SH-SY5Y (cell line): ENCODE measurements around the gene STH.

Source experiments
- GATA2 ChIP-seq: IDR thresholded peaks from 2 replicates; pipeline ENCODE4 v1.6.1; 2011; ENCODE audit warnings: mild to moderate bottlenecking, low read depth, low read length
- GATA3 ChIP-seq: IDR thresholded peaks from 2 replicates; pipeline ENCODE4 v1.6.1; 2011; ENCODE audit warnings: low read depth, mild to moderate bottlenecking, low read length, moderate library complexity

The STH gene

DNA sequence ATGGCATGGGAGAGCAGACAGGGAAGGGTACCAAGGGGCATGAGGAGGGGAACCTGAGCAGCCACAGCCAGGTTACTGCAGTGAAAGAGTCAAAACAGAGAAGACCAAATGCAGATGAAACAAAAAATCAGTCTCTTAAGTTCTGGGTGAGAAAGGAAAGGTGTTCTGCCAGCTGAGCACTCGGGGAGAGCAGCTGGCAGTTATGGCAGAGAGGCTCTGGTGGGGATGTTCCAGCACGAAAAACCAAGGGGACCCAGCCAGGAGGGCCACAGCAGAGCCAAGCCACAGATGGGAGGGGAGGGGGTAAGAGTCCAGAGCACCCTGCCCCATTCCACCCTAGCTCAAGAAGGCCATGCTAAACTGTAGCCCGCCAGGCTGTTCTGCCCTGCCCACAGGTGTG lies 31.7 kb downstream of the STH start:
- TF ChIP-seq GATA3 (no peak), GATA2 (no peak)

DNA sequence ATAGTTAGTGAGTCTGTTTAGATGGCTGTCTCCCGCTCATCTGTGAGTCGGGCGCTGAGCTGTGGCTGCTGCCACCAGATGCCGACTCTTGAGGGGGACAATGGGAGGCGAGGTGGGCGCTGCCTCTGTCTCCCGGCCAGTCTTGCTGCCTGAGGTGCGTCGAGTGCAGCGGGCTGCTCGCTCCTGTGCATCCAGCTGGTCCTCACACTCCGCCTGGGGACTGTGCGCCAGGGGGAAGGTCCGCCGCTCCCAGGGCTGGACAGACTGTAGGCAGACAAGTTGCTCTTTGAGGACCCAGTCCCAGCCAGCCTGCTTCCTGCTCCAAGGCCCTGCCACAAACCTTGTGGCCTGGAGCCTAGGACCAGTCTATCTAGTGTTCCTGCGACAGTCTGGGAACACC lies 32.4 kb downstream of the STH start:
- no peak for TF ChIP-seq GATA3

- TF ChIP-seq GATA3: no peak
- TF ChIP-seq GATA2: no peak
These were observed 32.9 kb downstream of the STH start for GRCh38 chr17:46031920-46032319.

- TF ChIP-seq GATA2 (no peak), GATA3 (no peak)
These were observed 33.9 kb downstream of the STH start for GRCh38 chr17:46032909-46033308.

DNA sequence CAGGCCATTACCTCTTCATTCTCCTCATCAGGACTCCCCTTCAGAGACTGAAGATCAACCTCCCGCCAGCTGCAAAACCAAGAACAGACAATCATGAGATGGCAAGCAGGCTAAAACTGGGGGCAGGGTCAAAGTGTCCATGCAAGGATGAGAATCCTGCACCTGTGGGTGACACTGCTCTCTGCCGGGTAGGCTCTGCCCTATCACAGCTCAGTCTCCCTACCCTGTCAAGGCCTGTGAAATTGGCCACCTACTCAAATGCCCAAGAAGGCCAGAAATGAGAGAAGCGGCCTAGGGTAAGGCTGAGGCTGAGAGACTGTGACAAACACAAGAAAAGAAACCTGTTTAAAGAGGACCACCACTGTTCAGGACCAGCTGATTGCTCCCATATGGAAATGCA lies 34.3 kb downstream of the STH start:
- TF ChIP-seq GATA3: no peak
- TF ChIP-seq GATA2: no peak

- TF ChIP-seq GATA3 (no peak), GATA2 (no peak)
These were observed 36.2 kb downstream of the STH start for GRCh38 chr17:46035112-46035818.

DNA sequence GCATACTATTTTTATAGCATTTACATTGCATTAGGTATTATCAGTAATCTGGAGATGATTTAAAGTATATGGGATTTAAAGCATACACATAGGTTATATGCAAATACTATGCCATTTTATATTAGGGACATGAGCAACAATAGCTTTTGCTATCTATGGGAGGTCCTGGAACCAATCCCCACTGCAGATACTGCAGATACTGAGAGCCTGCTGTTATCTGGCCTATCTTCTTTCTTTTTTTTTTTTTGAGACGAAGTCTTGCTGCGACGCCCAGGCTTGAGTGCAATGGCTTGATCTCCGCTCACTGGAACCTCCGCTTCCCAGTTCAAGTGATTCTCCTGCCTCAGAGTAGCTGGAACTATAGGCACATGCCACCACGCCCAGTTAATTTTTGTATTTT lies 37.4 kb downstream of the STH start:
- TF ChIP-seq GATA3 (no peak), GATA2 (no peak)

- TF ChIP-seq GATA2: peak; percentile 38; the same call in 1 of the 2 replicates
- TF ChIP-seq GATA3: no peak
These were observed 38.7 kb downstream of the STH start for GRCh38 chr17:46037722-46038255.

DNA sequence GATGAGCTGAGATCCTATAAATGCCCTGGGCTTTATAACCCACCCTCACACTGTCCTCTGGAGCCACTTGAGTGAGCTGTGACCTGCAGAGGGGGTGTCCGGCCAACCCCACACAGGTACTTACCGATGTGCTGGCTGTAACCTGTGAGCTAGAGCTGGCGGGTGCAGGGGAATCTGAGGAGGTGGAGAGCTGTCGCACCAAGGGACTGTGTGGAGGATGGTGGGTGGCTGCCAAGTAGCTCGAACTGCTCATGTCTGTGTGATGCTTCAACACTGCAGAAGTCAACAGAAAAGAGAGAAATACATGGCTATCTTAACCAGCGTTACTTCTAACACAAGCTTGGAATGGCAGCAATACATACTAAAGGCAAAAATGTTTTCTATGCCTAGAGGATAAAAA lies 39.4 kb downstream of the STH start:
- TF ChIP-seq GATA3 (no peak), GATA2 (no peak)

DNA sequence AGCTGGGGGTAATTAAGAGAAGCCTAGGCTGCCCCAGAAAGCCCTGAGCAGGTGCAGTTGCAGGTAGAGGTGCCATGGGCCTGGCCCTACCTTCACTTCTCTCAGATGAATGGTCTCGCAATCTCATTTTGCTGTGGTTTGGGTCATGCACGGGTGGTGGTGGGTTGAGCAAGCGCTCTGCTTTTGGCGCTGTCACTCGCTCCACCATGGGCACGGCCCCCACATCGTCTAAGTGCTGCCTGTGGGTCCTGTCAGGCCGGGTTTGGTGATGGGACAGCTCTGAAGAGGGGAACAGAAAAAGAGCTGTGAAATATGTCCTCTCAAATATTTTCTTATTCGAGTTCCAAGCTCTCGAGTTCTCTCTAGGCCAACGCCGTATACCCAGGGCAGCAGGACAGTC lies 39.9 kb downstream of the STH start:
- no peak for TF ChIP-seq GATA2
- no peak for TF ChIP-seq GATA3

DNA sequence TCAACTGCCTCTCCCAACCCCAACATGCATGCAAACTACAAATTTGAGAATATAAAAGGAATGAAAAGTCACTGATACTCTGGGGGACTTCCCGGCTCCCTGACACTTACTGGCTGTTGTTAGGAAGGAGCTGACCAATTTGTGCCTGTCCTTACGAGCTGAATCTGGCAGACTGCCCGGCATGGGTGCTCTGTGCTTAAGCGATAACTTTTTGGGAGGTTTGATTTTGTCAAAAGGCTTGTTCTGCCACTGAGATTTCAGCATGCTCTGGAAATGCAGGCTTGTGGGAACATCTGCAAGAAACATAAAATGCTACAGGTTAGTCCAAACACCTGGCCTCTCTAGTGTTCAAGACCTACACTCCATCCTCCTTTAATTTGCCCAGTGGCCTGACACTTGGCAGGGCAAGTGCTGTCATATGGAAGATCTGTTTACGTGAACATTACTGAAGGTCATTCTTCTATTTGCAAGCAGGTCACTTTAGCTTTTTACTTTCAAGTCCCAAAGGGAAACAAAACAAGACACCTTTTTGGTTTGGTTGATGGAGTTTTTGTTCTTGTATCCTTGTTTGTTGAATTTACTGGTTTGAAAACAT lies 40.6 kb downstream of the STH start:
- no peak for TF ChIP-seq GATA2
- no peak for TF ChIP-seq GATA3

DNA sequence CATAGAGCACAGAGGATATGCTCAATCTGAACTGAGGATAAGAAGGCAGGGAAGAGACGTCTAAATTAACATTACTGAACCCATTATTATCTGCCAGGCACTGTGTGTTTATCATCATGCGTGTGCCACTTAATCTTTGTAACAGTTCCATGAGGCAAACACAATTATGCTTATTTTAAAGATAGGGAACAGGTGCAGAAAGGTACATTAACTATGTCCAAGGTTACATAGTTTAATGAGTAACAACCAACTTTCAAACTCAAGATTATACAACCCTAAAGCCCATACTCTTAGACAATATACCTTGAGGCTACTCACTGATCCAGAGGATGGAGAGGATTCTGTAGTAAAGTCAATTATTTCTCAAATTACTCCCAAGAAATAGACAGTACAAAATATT lies 43.2 kb downstream of the STH start:
- TF ChIP-seq GATA3 (no peak), GATA2 (no peak)

- TF ChIP-seq GATA2 (no peak), GATA3 (no peak)
These were observed 43.9 kb downstream of the STH start for GRCh38 chr17:46042925-46043324.

DNA sequence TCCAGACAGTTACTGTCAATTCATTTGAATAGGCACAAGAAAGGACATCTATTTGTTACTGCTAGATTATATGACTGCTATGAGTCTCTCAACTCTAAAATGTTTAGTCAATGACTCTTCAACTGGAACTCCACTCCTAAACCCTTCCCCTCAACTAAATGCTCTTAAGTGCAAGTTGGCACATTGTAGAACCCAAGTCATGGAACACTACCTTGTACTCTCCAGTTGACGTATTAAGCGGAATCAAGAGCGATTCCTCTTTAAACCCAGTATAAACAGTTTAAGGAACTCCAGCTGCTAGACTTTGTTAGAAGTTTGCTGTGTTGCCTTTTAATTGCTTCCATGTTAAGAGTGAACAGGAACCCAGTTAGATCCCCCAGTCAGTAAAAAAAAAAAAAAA lies 44.6 kb downstream of the STH start:
- no peak for TF ChIP-seq GATA2
- TF ChIP-seq GATA3: no peak

DNA sequence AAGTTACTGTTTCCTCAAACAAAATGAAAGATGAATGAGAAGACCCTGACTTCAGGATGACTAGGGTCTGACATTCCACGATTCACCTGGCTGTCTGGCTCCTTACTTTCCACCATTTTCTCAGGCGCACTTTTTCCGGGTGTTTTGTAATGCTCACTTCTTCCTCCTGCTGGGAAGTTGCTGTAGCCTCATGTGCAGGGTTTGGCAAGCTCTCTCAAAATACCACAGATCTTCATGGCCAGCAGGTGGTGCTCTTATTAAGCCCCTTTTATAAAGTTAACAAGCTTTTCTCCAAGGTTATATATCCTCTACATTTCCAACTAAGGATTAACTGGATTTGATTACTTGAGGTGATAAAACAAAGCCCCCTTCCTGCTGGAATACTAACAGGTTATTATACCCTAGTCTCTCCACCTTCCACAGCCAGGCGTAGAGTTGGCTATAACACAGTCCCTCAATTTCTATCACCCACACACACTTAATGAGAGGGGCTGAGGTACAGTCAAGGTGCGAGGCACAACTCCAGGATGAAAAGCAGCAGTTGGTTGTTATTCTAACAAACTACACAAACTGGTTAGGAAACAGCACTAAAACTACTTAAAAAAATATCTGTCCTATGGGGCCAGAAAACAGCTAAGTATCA lies 45.4 kb downstream of the STH start:
- TF ChIP-seq GATA2 (peak; percentile 39; the same call in 1 of the 2 replicates), GATA3 (no peak)
